T-helper 1 cell (primary cell): Measurements from ENCODE around the gene ALX4.

ENCODE experiments used
- DNase-seq, 5 donors: peaks; one replicate each; pipeline ENCODE4 v3.0.0-alpha.2; 2012 to 2020

Gene ALX4

GRCh38 chr11:44315947-44316658, 6.2 kb upstream of the ALX4 start:
- DNase-seq: no peak

GRCh38 chr11:44314733-44315132, 4.8 kb upstream of the ALX4 start:
- DNase-seq: no peak

GRCh38 chr11:44313761-44314489, 4.0 kb upstream of the ALX4 start:
- no peak for DNase-seq

- no peak for DNase-seq
Measured at GRCh38 chr11:44312876-44313275, 2.9 kb upstream of the ALX4 start.

- DNase-seq: no peak
Measured at GRCh38 chr11:44311339-44312261, 1.7 kb upstream of the ALX4 start.

GRCh38 chr11:44310463-44311272, 729 bp upstream of the ALX4 start:
- no peak for DNase-seq

GRCh38 chr11:44310206-44310462, 195 bp upstream of the ALX4 start:
- DNase-seq: no peak

- DNase-seq: no peak
Measured at GRCh38 chr11:44308923-44309477, 939 bp downstream of the ALX4 start.

GRCh38 chr11:44308256-44308922, 1.6 kb downstream of the ALX4 start:
- DNase-seq: no peak

GRCh38 chr11:44307340-44308099, 2.4 kb downstream of the ALX4 start:
- no peak for DNase-seq

GRCh38 chr11:44306918-44307244, 3.1 kb downstream of the ALX4 start:
- no peak for DNase-seq

- no peak for DNase-seq
Measured at GRCh38 chr11:44306052-44306917, 3.7 kb downstream of the ALX4 start.

- peak in 1 of 5 donors; percentile 52 for DNase-seq
Measured at GRCh38 chr11:44305470-44306051, 4.4 kb downstream of the ALX4 start.

- no peak for DNase-seq
Measured at GRCh38 chr11:44305026-44305469, 4.9 kb downstream of the ALX4 start.

- DNase-seq: no peak
Measured at GRCh38 chr11:44304091-44305025, 5.6 kb downstream of the ALX4 start.

GRCh38 chr11:44303401-44303938, 6.5 kb downstream of the ALX4 start:
- DNase-seq: no peak

GRCh38 chr11:44301564-44302271, 8.2 kb downstream of the ALX4 start:
- no peak for DNase-seq
